HG03439 (cell line): ENCODE results near the gene DMXL2.
A peak's percentile ranks its signal among the peaks of the same experiment; 100 is the strongest.
"Not testable (repeated sequence)": the region's sequence is repeated elsewhere in the genome, so short reads cannot be mapped to it uniquely, and the experiment has no call there.

Experiments used
- ATAC-seq: cut with Tn5 transposase; IDR thresholded peaks from one replicate; pipeline ENCODE4 v1.9.1; 2021; ENCODE audit warnings: mild to moderate bottlenecking, moderate library complexity; ENCODE audit not compliant: unreplicated experiment

DMXL2 gene, protein sequence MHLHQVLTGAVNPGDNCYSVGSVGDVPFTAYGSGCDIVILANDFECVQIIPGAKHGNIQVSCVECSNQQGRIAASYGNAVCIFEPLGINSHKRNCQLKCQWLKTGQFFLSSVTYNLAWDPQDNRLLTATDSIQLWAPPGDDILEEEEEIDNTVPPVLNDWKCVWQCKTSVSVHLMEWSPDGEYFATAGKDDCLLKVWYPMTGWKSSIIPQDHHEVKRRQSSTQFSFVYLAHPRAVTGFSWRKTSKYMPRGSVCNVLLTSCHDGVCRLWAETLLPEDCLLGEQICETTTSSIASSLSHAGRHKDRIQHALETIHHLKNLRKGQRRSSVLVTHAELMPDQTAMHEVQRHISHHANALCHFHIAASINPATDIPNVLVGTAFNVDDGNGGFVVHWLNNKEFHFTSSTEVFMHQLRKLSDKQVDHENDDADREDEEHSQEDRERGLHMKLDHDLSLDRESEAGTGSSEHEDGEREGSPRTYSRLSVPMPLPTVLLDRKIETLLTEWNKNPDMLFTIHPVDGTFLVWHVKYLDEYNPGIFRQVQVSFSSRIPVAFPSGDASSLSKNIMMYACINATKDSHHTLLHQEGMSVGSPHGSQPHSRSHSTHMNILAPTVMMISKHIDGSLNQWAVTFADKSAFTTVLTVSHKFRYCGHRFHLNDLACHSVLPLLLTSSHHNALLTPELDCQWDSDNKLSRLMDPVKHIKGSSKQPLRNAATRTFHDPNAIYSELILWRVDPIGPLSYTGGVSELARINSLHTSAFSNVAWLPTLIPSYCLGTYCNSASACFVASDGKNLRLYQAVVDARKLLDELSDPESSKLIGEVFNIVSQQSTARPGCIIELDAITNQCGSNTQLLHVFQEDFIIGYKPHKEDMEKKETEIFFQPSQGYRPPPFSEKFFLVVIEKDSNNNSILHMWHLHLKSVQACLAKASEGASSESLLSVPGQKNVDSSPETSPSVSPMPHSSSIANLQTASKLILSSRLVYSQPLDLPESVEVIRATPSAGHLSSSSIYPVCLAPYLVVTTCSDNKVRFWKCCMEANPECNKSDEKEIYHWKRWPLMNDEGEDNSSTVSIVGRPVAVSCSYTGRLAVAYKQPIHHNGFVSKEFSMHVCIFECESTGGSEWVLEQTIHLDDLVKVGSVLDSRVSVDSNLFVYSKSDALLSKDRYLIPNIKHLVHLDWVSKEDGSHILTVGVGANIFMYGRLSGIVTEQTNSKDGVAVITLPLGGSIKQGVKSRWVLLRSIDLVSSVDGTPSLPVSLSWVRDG (N-terminal part only)

DNA sequence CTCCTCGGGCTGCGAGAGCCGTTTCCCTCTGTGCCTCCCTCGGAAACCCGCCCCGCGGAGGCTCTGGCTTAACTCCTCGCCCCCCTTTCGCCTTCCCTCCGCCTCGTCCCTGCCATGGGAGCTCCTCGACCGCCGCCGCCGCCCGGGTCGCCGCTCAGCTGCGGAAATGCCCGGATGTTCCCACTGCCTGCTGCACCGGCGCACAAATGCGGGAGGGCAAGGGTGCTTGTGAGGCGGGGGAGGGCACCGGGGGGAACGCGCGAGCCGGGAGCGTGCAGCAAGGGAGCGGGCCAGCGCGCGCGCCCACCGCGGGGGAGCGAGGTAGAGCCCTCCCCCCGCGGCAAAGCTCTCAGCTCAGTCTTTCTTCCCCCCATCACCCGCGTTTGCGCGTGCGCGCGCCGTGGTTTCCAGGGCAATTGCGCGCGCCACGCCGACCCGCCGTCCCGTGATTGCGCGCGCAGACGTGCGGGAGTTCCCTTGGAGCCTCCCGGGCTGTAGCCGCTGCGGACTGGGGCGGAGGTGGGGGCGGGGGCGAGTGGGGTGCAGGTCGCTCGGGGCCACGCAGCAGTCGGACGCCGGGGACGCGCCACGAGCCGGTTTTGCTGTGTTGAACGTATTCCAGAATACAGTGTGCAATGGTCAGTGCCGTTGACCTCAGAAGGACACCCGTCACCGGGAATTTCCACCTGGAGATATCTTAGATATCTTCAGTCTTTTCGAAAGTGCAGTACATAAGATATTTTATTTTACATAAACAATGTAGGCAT lies at the start of gene DMXL2:
DMXL2 (minus strand) TSS at position 168 of the 767 bp plus-strand sequence. CDS start 226 bp downstream, outside the sequence.
- ATAC-seq, result peak; percentile 41

DNA sequence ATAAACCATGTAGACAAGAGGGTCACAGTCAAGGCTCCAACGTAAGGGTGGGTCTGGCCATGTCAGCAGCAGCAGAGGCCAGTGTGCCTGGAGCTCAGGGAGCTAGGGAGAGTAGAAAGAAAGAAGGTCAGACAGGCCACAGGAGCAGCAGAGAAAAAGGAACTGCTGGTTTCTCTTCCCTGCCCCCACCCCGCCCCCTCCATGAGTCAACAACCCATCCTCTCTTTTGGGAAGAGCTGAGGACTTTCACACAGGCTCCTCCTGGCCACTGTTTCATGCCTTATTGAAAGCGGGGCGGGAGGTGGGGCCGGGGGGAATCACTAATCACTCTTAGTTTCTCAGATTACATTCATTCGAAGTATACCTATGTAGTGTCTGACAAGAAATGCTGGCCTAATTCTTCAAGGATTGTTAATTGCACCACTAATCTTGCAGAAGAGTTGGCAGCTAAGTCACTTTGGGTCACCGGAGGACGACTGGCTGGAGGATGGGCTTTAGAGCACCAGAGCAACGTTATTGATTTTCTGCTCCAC lies 49.6 kb upstream of the DMXL2 start:
- no peak for ATAC-seq

GRCh38 chr15:51669381-51669780 lies 46.8 kb upstream of the DMXL2 start:
- no peak for ATAC-seq

GRCh38 chr15:51668446-51668845 lies 45.9 kb upstream of the DMXL2 start:
- ATAC-seq, result no peak

DNA sequence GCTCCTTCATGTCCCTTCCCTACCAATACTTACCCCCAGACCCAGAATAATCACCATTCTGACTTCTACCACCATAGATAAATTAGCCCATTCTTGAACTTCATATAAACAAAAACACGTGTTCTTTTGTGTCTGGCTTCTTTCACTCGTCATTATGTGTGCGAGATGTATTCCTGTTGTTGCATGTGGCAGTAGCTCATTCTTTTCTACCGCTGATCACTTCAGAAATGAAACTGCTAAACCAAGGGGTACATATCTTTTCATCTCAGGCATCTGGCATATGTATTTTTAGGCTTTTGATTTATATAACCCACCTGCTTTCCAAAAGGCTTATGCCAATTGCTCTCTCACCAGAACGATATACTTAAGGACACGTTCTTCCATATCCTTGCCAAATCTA lies 44.9 kb upstream of the DMXL2 start:
- no peak for ATAC-seq

GRCh38 chr15:51661072-51661471 lies 38.5 kb upstream of the DMXL2 start:
- ATAC-seq, result no peak

GRCh38 chr15:51658664-51659063 lies 36.1 kb upstream of the DMXL2 start:
- no peak for ATAC-seq

DNA sequence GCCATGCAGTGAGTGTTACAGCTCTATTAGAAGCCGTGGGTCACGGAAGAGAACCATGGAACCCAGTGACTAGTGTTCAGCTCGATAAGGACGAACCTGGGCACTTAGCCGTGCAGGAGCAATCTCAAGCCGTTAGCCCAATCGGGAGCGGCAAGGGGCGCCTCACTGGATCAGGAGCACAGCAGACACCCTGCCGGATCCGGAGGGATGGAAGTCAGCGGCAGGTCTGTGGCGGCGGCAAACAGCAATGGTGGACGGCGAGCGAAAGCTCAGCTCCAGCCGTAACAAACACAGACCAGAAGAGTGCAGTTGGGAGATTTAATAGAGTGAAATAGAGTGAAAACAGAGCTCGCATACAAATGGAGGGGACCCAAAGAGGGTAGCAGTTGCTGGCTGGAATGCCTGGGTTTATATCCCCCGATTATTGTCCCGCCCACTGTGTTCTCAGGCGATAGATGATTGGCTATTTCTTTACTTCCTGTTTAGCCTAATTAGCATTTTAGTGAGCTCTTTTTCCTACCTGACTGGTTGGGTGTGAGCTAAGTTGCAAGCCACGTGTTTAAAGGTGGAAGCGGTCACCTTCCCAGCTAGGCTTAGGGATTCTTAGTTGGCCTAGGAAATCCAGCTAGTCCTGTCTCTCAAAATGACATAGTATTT lies 33.0 kb upstream of the DMXL2 start:
- not testable (repeated sequence) for ATAC-seq

DNA sequence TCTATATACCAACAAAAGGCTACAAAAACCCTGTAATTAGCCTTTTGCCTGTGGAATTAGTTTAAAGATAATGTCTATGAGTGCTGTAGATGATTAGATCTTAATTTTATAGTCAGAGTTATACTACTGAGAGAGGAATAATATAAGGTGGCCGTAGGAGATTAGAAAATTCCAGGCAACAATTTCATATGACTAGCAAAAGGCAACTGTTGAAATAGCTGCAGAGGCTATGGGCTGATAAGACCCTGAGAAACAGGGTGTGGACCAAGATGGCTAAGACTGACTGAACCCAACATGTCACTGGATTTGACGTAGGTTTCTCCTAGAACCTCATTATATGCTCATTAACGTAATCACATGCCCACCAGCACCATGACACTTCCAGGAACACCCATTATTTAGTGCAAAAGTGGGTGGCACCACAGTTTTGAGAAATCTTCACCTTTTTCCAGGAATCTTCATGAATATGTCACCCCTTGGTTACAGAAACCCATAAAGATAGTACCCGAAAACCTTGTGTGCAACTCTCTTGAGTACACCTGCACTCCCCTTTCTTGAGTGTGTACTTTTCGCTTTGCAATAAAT lies 29.6 kb upstream of the DMXL2 start:
- ATAC-seq, result no peak

DNA sequence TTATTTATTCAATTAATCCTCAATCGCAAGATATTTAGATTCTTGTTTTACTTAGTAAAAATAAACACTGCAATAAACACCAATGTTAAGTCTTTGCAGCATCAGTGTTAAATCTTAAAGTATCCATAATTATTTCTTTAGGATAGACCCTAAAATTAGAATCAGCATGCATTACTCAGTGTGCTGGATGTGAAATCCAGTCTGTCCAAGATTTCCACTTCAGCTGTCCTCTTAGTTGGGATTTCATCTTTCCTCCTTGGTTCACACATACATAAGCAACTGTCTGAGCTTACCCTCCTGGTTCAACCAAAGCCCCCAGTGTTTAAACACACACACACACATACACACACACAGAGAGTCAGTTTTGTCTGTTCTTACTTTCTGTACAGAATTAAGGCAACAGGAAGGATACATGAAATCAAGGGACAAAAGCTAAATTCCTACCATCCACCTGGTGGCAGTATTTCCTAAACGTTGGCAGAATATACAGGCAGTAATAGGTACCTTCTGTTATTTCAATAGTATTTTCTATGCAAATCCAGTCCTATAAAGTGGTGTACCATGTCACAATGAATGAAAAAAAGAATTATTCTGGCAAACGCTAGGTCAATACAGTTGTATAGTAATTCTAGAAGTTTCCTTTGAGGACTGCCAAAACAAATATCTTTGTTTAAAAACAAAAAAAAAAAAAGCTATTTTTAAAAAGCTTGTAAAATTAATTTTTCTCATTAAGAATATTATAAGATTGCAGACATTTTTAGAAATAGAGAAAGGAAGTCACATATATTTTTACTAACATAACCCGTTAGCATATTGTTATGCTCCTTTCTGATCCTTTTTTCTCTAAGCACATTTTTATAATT lies 27.3 kb upstream of the DMXL2 start:
- ATAC-seq, result peak; percentile 70

GRCh38 chr15:51648643-51649042 lies 26.1 kb upstream of the DMXL2 start:
- not testable (repeated sequence) for ATAC-seq

GRCh38 chr15:51648101-51648500 lies 25.5 kb upstream of the DMXL2 start:
- ATAC-seq, result not testable (repeated sequence)

- ATAC-seq, result no peak
These were observed 24.6 kb upstream of the DMXL2 start for GRCh38 chr15:51647128-51647562.

GRCh38 chr15:51642696-51643095 lies 20.1 kb upstream of the DMXL2 start:
- no peak for ATAC-seq

GRCh38 chr15:51641490-51642130 lies 19.0 kb upstream of the DMXL2 start:
- ATAC-seq, result no peak

DNA sequence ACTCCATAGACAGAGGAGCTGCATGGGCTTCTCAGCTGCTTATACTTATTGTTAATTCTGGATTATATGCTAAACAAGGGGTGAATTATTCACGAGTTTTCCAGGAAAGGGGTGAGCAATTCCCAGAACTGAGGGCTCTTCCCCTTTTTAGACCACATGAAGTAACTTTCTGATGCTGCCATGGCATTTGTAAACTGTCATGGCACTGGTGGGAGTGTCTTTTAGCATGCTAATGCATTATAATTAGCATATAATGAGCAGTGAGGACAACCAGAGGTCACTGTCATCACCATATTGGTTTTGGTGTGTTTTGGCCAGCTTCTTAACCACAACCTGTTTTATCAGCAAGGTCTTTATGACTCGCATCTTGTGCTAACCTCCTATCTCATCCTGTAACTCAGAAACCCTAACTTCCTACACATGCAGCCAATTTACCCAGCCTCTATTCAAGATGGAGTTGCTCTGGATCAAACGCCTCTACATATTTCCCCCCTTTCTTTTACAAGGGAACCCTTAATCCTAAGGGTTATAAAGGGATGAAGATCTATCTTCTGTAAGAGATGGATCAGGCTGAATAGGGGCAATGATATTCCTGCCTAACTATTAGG lies 12.1 kb upstream of the DMXL2 start:
- no peak for ATAC-seq

- no peak for ATAC-seq
These were observed 7.0 kb upstream of the DMXL2 start for GRCh38 chr15:51629612-51630011.
